Cardiac fibroblast (primary cell): ENCODE data around the gene ACYP1.
A peak's percentile ranks its signal among the peaks of the same experiment; 100 is the strongest.

Source experiments
- DNase-seq, 2 donors: peaks; one replicate each; pipeline versions ENCODE4 v3.0.0 to v3.0.0-alpha.2; 2010; ENCODE audit warnings: low read depth in 2 of 2
- H3K4me3 ChIP-seq, 2 donors: replicated peaks in 1 of 2; 1 replicate in 1 of 2; 2 replicates in 1 of 2; pipeline ENCODE4 v1.5.1; 2011; ENCODE audit warnings: low read depth in 2 of 2, low read length in 2 of 2, mild to moderate bottlenecking in 2 of 2, moderate library complexity in 1 of 2
- CTCF ChIP-seq: IDR thresholded peaks from one replicate; pipeline ENCODE4 v1.5.1; 2011; ENCODE audit warnings: low read depth, mild to moderate bottlenecking, low read length, inconsistent platforms

The ACYP1 gene

GRCh38 chr14:75088153-75088552 lies 24.3 kb upstream of the ACYP1 start:
- no peak overlapping the region for H3K4me3 ChIP-seq
- TF ChIP-seq CTCF = no peak
- DNase-seq = no peak

- TF ChIP-seq CTCF = no peak
- no peak overlapping the region for H3K4me3 ChIP-seq
- DNase-seq = no peak
Measured at GRCh38 chr14:75084513-75084912, 20.7 kb upstream of the ACYP1 start.

- DNase-seq = no peak
- no peak overlapping the region for H3K4me3 ChIP-seq
- no peak for TF ChIP-seq CTCF
Measured at GRCh38 chr14:75083271-75083670, 19.4 kb upstream of the ACYP1 start.

- peak in 1 of 2 donors; percentile 37 for DNase-seq
- TF ChIP-seq CTCF = no peak
- H3K4me3 ChIP-seq = no peak overlapping the region
Measured at GRCh38 chr14:75081660-75082229, 17.9 kb upstream of the ACYP1 start.

GRCh38 chr14:75079521-75079920 lies 15.7 kb upstream of the ACYP1 start:
- DNase-seq = no peak
- TF ChIP-seq CTCF = no peak
- H3K4me3 ChIP-seq = no peak overlapping the region

GRCh38 chr14:75077794-75078193 lies 14.0 kb upstream of the ACYP1 start:
- TF ChIP-seq CTCF = no peak
- no peak overlapping the region for H3K4me3 ChIP-seq
- DNase-seq = no peak

GRCh38 chr14:75070383-75070782 lies 6.6 kb upstream of the ACYP1 start:
- no peak for DNase-seq
- no peak overlapping the region for H3K4me3 ChIP-seq
- no peak for TF ChIP-seq CTCF
